HG03039 (cell line): ENCODE measurements around the gene LSMEM2.
A peak's percentile ranks its signal among the peaks of the same experiment; 100 is the strongest.
"Not testable (repeated sequence)": the region's sequence is repeated elsewhere in the genome, so short reads cannot be mapped to it uniquely, and the experiment has no call there.

ENCODE experiments used
- ATAC-seq: cut with Tn5 transposase; IDR thresholded peaks from one replicate; pipeline ENCODE4 v1.9.1; 2021; ENCODE audit warnings: mild to moderate bottlenecking, moderate library complexity; ENCODE audit not compliant: unreplicated experiment

The LSMEM2 gene

GRCh38 chr3:50278880-50279224, at the start of gene LSMEM2:
Gene LSMEM2, plus strand, starts transcription at chr3:50279087. Its CDS starts 27 bp downstream, at chr3:50279114.
- no peak for ATAC-seq

GRCh38 chr3:50229490-50229889, 49.4 kb upstream of the LSMEM2 start:
- no peak for ATAC-seq

- no peak for ATAC-seq
These were observed 48.6 kb upstream of the LSMEM2 start for GRCh38 chr3:50230104-50230793.

GRCh38 chr3:50230794-50231125, 48.1 kb upstream of the LSMEM2 start:
- no peak for ATAC-seq

GRCh38 chr3:50231581-50231980, 47.3 kb upstream of the LSMEM2 start:
- ATAC-seq, result no peak

GRCh38 chr3:50232303-50232702, 46.6 kb upstream of the LSMEM2 start:
- no peak for ATAC-seq

GRCh38 chr3:50233176-50233575, 45.7 kb upstream of the LSMEM2 start:
- no peak for ATAC-seq

GRCh38 chr3:50235716-50236483, 43.0 kb upstream of the LSMEM2 start, which contains the start of gene GNAI2:
Gene GNAI2, plus strand, starts transcription at chr3:50236204. Its CDS starts 132 bp downstream, at chr3:50236336.
- ATAC-seq, result peak; percentile 91

- ATAC-seq, result no peak
These were observed 42.3 kb upstream of the LSMEM2 start for GRCh38 chr3:50236484-50237132.

- no peak for ATAC-seq
These were observed 41.7 kb upstream of the LSMEM2 start for GRCh38 chr3:50237133-50237651.

- no peak for ATAC-seq
These were observed 40.9 kb upstream of the LSMEM2 start for GRCh38 chr3:50237754-50238548.

GRCh38 chr3:50238549-50239026, 40.3 kb upstream of the LSMEM2 start:
- ATAC-seq, result no peak

GRCh38 chr3:50239649-50240048, 39.2 kb upstream of the LSMEM2 start:
- no peak for ATAC-seq

- ATAC-seq, result no peak
These were observed 37.7 kb upstream of the LSMEM2 start for GRCh38 chr3:50241163-50241562.

- no peak for ATAC-seq
These were observed 37.0 kb upstream of the LSMEM2 start for GRCh38 chr3:50241713-50242380.

GRCh38 chr3:50242381-50242770, 36.5 kb upstream of the LSMEM2 start:
- ATAC-seq, result no peak

- no peak for ATAC-seq
These were observed 35.9 kb upstream of the LSMEM2 start for GRCh38 chr3:50242851-50243542.

GRCh38 chr3:50243543-50243895, 35.4 kb upstream of the LSMEM2 start:
- no peak for ATAC-seq

- ATAC-seq, result not testable (repeated sequence)
These were observed 34.1 kb upstream of the LSMEM2 start for GRCh38 chr3:50244813-50245212.

- ATAC-seq, result no peak
These were observed 33.6 kb upstream of the LSMEM2 start for GRCh38 chr3:50245251-50245745.
